WTC11 (cell line): ENCODE data around the gene GLYR1.

Source experiments
- AFF4 ChIP-seq: sonication (generic); formaldehyde crosslinking; IDR thresholded peaks from 2 replicates; pipeline ENCODE4 v1.8.1; 2023; ENCODE audit warnings: mild to moderate bottlenecking, missing genetic modification reagents, borderline replicate concordance
- ATF3 ChIP-seq: sonication (generic); formaldehyde crosslinking; conservative IDR thresholded peaks from 2 replicates; pipeline ENCODE4 v1.8.1; 2022; ENCODE audit warnings: mild to moderate bottlenecking, missing genetic modification reagents
- CTCF ChIP-seq: fragments of 200-600 bp; IDR thresholded peaks from 2 replicates; pipeline ENCODE4 v1.8.0; 2022; ENCODE audit warnings: antibody characterized with exemption
- E2F1 ChIP-seq: sonication (generic); formaldehyde crosslinking; IDR thresholded peaks from 2 replicates; pipeline ENCODE4 v1.8.0; 2022; ENCODE audit warnings: mild to moderate bottlenecking, missing genetic modification reagents
- HMGA2 ChIP-seq: fragments of 250-450 bp; sonication (Bioruptor Pico); IDR thresholded peaks from 2 replicates; pipeline ENCODE4 v1.4.0; 2021; ENCODE audit warnings: mild to moderate bottlenecking, moderate library complexity
- NR2C2 ChIP-seq: sonication (generic); formaldehyde crosslinking; IDR thresholded peaks from 2 replicates; pipeline ENCODE4 v1.8.0; 2022; ENCODE audit warnings: mild to moderate bottlenecking, missing genetic modification reagents
- TCF7 ChIP-seq: sonication (generic); formaldehyde crosslinking; IDR thresholded peaks from 2 replicates; pipeline ENCODE4 v1.8.0; 2022; ENCODE audit warnings: mild to moderate bottlenecking, low read depth, missing genetic modification reagents, moderate library complexity
- TP53 ChIP-seq: sonication (generic); formaldehyde crosslinking; IDR thresholded peaks from 2 replicates; pipeline ENCODE4 v1.8.1; 2023; ENCODE audit warnings: mild to moderate bottlenecking, missing genetic modification reagents
- ZBTB43 ChIP-seq: sonication (generic); formaldehyde crosslinking; IDR thresholded peaks from 2 replicates; pipeline ENCODE4 v1.8.1; 2023; ENCODE audit warnings: mild to moderate bottlenecking, missing genetic modification reagents

- TF ChIP-seq TP53 (CRISPR knock-in tag), result no peak
- no peak for TF ChIP-seq TCF7
- no peak for TF ChIP-seq CTCF
- no peak for TF ChIP-seq ZBTB43 (CRISPR knock-in tag)
- TF ChIP-seq NR2C2, result no peak
- no peak for TF ChIP-seq E2F1
- TF ChIP-seq AFF4 (CRISPR knock-in tag), result no peak
- TF ChIP-seq HMGA2 (CRISPR knock-in tag), result no peak
- no peak for TF ChIP-seq ATF3
Measured at GRCh38 chr16:4879049-4879448, 32.0 kb upstream of the GLYR1 start.
